HG03175 (cell line): ENCODE measurements around the gene GORASP2.

Source experiments
- ATAC-seq: cut with Tn5 transposase; IDR thresholded peaks from one replicate; pipeline ENCODE4 v1.9.1; 2021; ENCODE audit warnings: mild to moderate bottlenecking, moderate library complexity; ENCODE audit not compliant: unreplicated experiment

GORASP2 gene

GRCh38 chr2:170963386-170963785 is 34.3 kb downstream of the GORASP2 start:
- no peak for ATAC-seq

GRCh38 chr2:170965446-170966225 is 36.6 kb downstream of the GORASP2 start:
- no peak for ATAC-seq

DNA sequence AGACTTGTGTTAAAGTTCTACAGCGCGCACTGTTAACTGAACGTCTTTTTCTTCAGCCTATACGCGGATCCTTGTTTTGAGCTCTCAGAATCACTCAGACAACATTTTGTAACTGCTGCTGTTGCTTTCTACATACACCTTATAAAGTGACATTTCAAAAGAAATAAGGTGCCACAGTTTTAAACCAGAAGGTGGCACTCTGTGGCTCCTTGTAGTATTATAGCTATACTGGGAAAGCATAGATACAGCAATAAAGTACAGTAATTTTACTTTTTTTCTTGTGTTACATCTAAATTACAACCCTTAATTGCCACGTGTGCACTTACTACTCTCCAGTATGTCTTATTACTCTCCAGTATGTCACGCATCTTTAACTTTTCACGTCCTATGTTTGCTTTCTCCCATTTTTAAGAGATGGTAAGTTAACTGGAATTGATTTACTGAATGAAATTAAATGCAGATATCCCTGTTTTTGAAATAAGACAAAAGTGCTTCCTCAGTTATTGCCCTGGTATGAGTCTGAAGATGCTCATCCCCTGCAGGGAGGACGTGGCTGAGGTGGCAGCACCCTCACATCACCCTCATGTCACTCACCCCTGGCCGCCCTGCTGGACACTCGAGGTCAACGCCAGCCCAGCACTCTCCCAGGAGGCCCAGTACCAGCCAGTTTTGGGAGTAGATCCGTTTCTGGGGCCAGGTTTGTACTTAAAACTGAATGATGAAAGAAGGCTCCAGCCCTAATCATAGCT is 37.8 kb downstream of the GORASP2 start:
- ATAC-seq, result no peak

- ATAC-seq, result no peak
Measured at GRCh38 chr2:170967553-170967952, 38.5 kb downstream of the GORASP2 start.

GRCh38 chr2:170968205-170969003 is 39.4 kb downstream of the GORASP2 start:
- ATAC-seq, result no peak

DNA sequence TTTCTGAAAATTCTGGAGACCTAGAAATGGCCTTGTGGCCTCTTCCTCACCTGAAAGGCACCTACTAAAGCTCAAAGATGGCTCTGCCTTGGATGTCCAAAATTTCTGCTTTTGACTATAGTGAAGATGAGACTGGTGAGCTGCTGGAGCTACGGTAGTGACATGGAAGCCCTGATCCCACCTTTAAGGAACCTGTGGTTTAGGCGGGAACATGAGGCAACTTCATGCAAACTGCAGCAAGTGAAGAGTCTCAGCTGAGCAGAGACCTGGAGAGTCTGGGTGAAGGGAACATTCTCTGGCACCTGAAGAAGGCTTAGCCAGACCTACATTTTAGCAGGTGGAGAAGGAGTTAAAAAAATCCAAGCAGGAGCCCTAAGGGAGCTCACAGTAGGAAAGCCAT is 40.0 kb downstream of the GORASP2 start:
- ATAC-seq, result no peak

DNA sequence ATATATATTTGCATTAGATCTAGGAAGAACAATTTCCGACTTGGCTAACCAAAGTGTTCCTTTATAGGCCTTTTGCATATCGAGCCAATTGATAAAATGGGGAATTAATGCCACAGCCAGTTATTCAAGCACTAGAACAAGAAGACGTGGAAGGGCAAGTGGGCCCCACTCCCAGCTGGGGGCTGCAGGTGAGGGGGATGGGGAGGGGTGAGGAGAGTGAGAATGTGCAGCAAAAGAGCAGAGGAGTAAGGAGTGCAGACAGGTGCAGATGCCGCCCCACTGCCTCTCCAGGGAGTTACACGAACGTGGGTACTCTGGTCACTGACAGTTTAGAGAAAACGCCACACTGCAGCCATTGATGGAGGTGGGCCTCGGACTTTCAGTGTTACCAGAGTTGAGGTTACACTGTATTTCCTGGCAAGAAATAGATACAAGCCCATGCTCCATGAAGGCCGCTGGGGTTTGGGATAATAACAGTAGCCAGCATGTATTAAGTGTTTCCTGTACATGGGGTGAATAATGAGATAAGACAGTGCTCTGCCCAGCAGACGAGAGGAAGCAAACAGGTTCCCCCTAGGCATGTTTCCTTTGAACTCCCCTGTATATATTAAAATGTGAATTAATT is 40.9 kb downstream of the GORASP2 start:
- no peak for ATAC-seq

GRCh38 chr2:170971071-170971470 is 42.0 kb downstream of the GORASP2 start:
- no peak for ATAC-seq

DNA sequence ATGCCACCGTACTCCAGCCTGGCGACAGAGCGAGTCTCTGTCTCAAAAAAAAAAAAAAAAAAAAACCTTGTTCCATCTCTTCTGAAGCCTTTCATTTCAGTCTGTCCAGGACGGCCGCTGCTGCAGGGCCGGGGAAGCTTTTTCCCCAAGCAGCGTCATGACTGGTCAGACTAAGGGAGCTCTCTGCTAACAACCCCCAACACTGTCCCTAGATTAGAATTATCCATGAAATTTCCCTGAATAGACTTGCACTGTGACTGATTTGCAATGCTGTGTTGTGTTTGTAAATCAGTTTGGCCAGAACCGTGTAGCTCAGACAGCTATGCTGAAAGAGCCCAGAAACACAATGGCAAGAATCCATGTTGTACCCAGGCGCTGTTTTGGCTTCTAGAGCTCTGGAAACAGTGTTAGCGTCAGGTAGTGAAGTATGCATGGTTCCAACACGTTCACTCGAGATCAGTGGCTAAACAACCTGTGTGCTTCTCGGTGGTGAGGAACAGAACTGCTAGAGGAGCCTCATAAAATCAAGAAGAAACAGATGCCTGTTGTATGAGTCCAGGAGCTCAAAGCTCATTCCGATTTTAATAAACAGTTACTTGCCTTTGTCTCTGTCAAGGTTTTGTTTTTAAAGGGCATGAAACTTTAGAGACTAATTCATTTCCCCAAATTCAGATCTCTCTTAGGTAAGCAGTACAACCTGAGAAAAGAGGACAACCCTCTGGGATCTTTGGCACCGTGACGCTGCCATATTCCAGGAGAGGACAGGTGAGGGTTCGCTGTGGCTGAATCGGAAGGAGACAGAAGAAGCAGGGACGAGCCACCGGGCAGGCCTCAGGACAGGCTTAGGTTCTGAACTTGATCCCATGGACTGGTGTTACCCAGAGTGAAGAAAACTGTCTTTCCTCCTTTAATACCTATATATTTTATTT is 43.5 kb downstream of the GORASP2 start:
- no peak for ATAC-seq

- ATAC-seq, result no peak
Measured at GRCh38 chr2:170973225-170973491, 44.1 kb downstream of the GORASP2 start.

GRCh38 chr2:170973492-170974303 is 44.6 kb downstream of the GORASP2 start:
- ATAC-seq, result peak; percentile 96

DNA sequence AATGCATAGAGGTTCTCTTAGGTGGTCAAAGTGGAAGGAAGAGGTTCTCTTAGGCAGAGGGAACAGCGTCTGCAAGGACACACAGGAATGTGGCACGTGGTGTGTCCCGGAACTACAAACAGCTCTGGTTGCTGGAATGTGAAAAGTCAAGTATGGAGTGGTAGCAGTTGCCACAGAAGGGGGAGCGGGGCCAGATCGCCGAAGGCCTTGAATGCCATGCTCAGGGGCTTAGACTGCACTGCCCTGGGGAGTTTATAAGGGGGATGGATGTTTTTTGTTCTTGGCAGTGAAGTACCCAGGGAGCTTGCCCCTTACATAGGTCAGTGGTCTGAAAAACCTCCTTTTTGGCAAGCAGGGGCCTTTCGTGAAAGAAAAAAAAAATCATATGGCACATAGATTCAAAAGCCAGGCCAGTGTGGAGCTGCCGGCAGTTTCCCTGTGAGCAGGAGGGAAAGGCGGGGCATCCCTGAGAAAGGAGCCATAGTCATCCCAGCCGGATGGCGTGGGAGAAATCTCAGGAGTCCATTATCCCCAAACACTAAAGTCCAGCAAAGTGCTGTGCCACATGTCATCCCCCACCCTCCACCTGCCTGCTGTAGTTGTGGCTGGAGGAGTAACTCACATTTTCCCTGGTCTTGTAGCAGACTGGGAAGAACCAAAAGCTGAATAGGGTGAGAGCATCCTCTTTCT is 45.4 kb downstream of the GORASP2 start:
- no peak for ATAC-seq

DNA sequence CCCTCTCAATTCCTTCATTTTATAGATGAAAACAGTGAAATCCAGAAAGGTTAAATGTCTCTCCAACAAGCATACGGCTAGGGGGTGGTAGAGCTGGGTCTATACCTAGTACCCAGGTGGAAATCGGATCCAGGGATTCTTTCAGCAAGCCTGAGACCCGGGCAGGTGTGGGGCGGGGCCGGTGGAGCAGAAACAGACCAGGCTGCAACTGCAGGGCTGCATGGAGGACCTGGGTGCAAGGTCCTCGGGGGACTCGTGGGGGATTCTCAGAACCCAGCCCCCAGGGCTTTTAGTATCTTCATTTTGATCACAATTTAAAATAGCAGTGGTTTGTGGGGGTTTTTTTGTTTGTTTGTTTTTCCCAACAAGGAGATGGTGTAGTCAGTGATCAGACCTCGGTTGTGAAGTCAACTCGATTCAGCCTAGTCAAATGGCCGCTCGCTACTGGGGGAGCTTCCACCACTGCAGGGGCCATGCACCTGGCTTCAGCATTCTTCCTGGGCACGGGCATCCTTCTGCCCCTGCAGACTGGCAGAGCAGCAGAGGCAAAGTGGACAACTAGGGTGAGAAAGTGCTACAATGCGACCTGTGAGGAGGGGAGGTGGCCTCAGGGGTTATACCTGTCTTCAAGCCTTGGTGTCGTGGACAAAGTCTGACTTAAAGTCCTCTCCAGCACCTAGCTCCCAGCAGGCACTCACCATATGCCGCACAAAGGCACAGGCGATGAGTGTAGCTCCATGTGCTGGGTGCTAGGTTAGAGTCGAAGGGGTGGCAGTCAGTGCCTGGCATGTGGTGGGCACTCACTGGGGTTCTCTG is 46.3 kb downstream of the GORASP2 start:
- ATAC-seq, result no peak

DNA sequence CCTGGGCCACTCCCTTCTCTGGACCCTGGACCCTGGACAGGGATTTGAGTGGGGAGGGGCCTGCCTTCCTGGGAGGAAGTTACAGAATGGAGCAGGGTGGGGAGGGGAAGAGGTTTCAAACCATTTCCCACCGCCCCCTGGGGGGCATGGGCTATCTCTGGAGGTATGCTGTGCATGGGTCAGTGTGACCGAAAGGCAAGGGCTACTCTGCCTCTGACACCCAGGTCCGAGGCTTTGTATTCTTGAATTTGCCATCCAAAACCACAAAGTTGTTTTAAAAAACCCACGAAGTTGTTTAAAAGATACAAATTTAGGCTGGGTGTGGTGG is 46.9 kb downstream of the GORASP2 start:
- ATAC-seq, result no peak

DNA sequence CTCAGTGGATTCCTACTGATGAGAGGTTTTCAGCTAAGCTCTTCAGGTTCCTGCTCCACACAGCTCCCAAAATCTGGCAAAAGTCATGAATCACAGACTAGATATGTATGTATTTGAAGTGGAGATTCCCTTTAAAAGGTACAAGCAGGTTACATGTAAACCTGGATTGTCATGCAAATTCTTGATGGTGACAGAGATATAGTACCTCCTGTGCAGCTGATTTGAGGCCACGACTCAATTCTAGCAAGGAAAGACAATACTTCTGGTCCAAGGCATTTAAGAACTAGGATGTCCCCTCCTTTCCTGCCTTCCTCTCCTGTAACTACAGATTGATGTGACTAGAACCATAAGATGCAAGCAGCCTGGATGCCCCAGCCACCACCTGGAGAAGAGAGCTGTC is 55.0 kb downstream of the GORASP2 start:
- no peak for ATAC-seq

GRCh38 chr2:170985407-170985806 is 56.4 kb downstream of the GORASP2 start:
- ATAC-seq, result no peak

DNA sequence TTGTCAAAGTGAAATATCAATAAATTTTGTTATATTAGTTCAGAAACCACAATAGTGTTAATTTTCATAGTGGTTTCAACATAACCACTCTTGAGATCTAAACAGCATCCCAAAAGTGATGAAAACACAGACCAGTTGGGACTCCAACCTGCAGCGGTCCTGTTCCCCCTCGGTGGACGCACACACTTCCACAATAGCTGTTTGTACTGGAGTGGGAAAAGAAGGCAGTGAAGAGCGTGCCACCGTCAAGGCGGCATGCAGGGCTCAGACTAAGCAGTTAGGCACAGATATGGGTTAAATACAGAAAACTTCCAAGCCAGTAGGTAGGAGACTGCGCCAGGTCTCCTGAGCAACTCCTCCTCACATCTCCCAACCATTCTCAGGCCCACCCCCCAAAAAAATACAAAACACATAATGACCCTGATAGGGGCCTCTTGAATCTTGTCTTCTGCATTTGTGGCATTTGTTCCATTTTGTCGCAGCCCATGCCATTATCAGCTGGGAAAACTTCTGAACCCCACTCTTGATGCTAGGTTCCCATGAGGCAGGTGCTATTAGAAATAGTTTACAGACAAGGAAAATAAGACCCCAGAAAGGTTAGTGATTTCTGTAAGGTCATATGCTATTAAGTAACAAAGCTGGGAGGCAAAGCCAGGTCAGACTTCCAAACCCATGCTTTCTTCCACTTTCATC is 57.7 kb downstream of the GORASP2 start:
- no peak for ATAC-seq
